Erythroblast (primary cell): ENCODE measurements around the gene CPLX4.

Experiments used
- DNase-seq, 2 experiments: peaks; one replicate each; lab custom pipeline; 2025; lab: John Stamatoyannopoulos, UW
- GATA1 ChIP-seq: IDR thresholded peaks from 2 replicates; pipeline ENCODE4 v1.6.1; 2011; ENCODE audit warnings: low read depth, mild to moderate bottlenecking, control low read depth, low read length, moderate library complexity
- POLR2A ChIP-seq: IDR thresholded peaks from 2 replicates; pipeline ENCODE4 v1.6.1; 2011; ENCODE audit warnings: mild to moderate bottlenecking, low read length

Gene CPLX4, protein sequence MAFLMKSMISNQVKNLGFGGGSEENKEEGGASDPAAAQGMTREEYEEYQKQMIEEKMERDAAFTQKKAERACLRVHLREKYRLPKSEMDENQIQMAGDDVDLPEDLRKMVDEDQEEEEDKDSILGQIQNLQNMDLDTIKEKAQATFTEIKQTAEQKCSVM

DNA sequence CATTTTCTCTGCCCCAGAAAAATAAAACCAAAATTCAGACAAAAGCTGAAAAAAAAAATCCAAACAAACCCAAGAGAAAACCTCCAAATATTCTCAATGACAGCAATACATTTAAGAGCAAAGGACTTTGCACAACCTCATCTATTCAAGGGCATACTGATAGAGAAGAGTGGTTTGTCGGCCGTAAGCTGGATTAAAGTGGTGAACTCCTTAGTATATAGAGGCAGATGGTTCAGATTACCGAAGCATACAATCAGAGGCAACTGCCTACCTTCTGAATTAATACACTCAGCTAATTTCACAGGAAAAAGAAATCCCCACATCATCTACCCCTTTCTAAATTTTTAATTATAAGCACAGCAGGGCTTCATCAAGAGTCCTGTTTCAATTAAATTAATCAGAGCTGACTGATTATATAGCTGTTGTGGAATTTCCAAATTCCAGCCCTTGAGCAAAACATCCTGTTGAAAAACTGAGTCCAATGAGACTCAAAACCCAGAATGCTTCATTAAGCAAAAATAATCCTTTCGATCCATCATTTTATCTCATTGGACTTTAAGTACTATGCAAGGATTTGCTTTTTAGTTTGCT is at the start of gene CPLX4:
TSS of gene CPLX4 (minus strand) at position 190 of the 591 bp plus-strand sequence. CDS start at position 3, 187 bp downstream.
- no peak for TF ChIP-seq GATA1
- no peak for TF ChIP-seq POLR2A
- DNase-seq: no peak

- no peak for DNase-seq
- TF ChIP-seq POLR2A (no peak), GATA1 (no peak)
Observed at GRCh38 chr18:59360381-59360780, 41.9 kb upstream of the CPLX4 start.

- TF ChIP-seq POLR2A (no peak), GATA1 (no peak)
- DNase-seq: no peak
Observed at GRCh38 chr18:59359576-59359952, 41.1 kb upstream of the CPLX4 start.

DNA sequence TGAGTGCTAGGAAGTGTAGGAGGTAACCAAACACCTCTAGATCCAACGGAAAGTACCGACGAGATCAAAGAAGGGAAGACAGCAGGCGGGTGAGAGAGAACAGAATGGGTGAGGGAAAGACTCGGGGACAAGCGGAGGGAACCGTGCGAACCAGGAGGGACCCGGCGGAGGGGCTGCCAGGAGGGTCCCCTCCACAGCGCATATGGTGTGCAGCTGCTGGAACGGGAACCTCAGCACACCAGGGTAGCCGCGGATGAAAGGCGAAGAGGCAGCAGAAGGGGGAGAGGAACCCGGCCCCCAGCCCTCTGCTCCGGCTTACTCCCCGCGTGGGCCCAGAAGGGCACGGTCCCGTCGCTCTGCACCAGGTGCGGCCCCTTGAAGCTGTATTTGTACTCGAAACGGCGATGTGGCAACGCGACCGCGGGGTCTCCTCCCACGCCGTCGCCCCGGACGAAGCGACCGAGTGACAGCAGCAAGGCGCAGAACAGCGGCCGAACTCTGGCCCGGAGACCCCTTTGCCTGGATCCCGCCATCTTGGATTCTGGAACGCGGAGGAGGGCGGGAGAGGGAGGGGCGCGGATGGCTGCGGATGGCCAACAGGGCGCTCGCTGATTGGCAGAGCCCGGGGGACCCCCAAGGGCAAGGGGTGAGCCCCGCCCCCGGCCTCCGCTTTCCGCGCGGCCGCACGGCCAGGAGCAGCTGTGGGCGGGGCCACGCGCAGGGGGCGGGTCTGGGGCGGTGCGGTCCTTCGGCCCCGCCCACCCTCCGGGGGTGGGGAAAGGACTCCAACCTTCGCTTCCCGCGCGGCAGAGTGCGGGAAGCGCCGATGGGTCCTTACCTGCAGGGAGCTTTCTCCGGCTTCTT is 40.5 kb upstream of the CPLX4 start, which contains the start of gene LMAN1:
TSS of gene LMAN1 (minus strand) at position 554 of the 864 bp plus-strand sequence. CDS start at position 533, 21 bp downstream.
- DNase-seq: peak; percentile 95 to 97
- TF ChIP-seq GATA1 (no peak), POLR2A (peak; percentile 49)

GRCh38 chr18:59358414-59358711 is 39.9 kb upstream of the CPLX4 start:
- peak in 1 of 2 experiments; percentile 79 for DNase-seq
- TF ChIP-seq GATA1 (no peak), POLR2A (peak; percentile 11)

GRCh38 chr18:59357928-59358327 is 39.5 kb upstream of the CPLX4 start:
- TF ChIP-seq POLR2A (peak; percentile 11), GATA1 (no peak)
- peak; percentile 92 for DNase-seq

- TF ChIP-seq GATA1: no peak
- TF ChIP-seq POLR2A: no peak
- peak in 1 of 2 experiments; percentile 15 for DNase-seq
Observed at GRCh38 chr18:59354731-59355130, 36.3 kb upstream of the CPLX4 start.

DNA sequence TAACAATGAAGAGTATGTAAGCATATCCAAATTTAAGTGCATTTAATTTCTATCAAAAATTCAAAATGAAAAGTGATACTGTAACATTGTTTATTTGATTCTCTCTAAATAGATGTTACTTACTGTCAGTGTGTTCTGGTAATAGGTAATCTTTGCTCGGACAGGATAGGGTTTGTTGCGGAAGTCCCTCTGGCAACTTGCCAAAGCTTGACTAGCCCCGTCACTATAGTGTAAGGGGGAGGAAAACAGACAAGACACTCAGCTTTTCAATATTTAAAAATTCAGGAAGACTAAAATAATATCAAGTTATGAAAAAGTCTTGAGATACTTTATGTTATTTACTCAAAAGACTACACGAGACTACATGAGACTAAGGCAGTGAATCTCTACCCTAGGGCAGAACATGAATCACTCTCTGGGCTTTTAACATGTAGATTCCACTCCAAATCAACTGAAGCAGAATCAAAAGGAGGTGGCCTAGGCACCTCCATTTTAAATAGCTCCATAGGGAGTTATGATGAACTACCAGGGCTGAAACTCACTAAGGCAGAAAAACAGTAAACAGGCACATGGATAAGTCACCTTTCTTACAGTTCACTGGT is 34.7 kb upstream of the CPLX4 start:
- DNase-seq: peak in 1 of 2 experiments; percentile 30
- TF ChIP-seq GATA1 (no peak), POLR2A (no peak)

GRCh38 chr18:59352250-59352855 is 33.9 kb upstream of the CPLX4 start:
- TF ChIP-seq GATA1 (no peak), POLR2A (no peak)
- no peak for DNase-seq

DNA sequence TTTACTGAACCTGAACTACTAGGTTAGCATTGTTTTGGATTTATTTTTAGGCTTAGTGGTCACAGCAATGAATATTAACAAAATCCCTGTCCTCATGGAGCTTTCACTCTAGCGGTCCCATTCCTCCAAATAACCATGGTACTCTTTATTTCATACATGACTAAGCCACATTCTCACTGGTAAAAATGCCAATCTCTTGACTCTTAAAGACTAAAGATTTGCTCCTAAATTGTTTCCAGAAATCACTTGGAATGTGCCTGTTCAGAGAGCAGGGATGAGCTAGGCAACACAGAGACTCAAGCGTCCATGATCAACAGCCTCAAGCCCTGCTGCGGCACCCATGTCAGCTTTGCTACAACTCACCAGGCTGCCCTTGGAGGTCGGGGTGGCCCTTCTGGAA is 27.1 kb upstream of the CPLX4 start:
- no peak for TF ChIP-seq GATA1
- no peak for DNase-seq

DNA sequence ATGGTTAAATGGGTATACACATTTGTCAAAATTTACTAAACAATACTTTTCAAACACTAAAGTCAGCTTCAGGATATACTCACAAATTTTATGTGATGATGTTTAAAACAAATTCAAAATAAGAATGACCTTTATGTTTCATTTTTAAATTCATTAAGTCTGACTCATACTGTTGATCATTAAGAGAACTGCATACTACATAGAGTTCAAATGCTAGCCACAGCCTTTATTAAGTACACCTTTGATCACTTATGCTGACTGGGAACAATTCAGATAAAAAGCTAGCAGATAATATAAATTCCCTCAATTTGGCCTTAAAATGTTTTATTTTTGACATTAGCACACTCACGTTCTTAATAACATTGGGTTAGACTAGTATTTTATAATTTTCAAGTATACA is 26.5 kb upstream of the CPLX4 start:
- TF ChIP-seq GATA1 (no peak), POLR2A (no peak)
- no peak for DNase-seq

DNA sequence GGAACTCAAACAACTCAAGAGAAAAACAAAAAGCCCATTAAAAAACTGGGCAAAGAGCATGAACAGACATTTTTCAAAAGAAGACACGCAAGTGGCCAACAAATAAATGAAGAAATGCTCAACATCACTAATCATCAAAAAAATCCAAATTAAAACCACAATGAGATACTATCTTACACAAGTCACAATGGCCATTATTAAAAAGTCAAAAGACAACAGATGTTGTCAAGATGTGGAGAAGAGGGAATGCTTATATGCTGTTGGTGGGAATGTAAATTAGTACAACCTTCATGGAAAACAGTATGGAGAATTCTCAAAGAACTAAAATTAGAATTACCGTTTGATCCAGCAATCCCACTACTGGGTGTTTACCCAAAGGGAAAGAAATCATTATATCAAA is 25.5 kb upstream of the CPLX4 start:
- TF ChIP-seq POLR2A: no peak
- no peak for DNase-seq

DNA sequence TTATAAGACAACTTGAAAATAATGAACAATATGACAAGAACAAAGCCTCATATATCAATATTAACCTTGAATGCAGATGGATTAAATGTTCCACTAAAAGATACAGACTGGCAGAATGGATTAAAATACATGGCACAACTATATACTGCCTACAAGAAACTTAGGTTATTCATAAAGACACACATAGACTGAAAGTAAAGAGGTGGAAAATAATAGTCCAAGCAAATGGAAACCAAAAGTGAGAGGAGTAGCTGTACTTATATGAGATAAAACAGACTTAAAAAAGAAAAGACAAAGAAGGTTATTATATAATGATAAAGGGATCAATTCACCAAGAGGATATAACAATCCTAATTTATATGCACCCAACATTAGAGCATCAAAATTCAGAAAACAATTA is 22.4 kb upstream of the CPLX4 start:
- TF ChIP-seq POLR2A: no peak
- no peak for TF ChIP-seq GATA1
- DNase-seq: no peak
